ENCODE measurements around the gene CFAP99.
"Not testable (repeated sequence)": the region's sequence is repeated elsewhere in the genome, so short reads cannot be mapped to it uniquely, and the experiment has no call there.

The CFAP99 gene

DNA sequence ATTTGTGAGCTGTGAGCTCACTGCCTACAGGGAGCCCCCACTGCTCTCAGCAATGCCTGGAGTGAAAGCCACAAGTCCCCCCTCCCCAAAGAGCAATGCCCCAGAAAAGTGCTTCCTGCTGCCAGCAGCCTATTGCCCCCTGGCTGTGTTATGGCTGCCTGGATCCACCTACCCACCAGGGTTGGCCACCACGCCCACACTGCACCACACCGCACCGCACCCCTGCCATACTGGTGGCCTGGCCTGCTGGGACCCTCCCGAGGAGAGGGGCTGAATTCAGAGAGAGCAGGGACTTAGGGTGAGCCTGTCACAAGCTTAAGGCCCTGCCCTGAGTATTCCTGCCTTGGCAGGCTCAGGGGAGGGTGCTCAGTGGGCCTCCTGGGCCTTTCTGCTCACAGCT is 4.3 kb downstream of the CFAP99 start:
- H3K36me3 Mint-ChIP-seq (ENCODE audit: low read depth) = no peaks in the 10 kb centered on the region
- no peak for DNase-seq (ENCODE audit: low spot score)
- H3K4me3 Mint-ChIP-seq = no peak overlapping the region
- peaks cover 35% of the 10 kb centered on the region for H3K27me3 Mint-ChIP-seq (ENCODE audit: low read depth)
- no peaks in the 10 kb centered on the region for H3K9me3 Mint-ChIP-seq
- peaks cover 7% of the 10 kb centered on the region for H3K4me1 Mint-ChIP-seq (ENCODE audit: low read depth)
- H3K27ac Mint-ChIP-seq = no peak overlapping the region

DNA sequence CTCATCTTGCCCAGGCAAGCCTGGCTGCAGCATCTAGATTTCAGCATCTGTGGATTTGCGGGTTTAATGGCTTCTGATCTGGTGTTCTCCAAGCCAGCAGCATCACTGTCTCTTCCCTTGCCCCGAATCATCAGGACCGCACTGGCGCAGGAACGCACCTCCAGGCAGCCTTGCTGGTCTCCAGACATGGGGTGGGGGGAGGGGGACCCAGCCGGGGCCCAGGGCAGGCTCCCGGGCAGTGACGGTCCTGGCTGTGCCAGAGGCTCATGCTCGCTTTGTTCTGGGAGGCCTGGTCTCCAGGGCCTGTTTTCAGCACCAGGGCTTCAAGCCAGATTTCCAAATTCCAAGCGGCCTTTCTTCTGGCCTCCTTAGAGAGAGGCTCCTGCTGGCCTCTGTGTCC is 4.9 kb downstream of the CFAP99 start:
- no peaks in the 10 kb centered on the region for H3K36me3 Mint-ChIP-seq (ENCODE audit: low read depth)
- no peak overlapping the region for H3K4me3 Mint-ChIP-seq
- H3K27ac Mint-ChIP-seq = no peak overlapping the region
- peaks cover 7% of the 10 kb centered on the region for H3K4me1 Mint-ChIP-seq (ENCODE audit: low read depth)
- H3K27me3 Mint-ChIP-seq (ENCODE audit: low read depth) = peaks cover 36% of the 10 kb centered on the region
- DNase-seq (ENCODE audit: low spot score) = no peak
- H3K9me3 Mint-ChIP-seq = no peaks in the 10 kb centered on the region

DNA sequence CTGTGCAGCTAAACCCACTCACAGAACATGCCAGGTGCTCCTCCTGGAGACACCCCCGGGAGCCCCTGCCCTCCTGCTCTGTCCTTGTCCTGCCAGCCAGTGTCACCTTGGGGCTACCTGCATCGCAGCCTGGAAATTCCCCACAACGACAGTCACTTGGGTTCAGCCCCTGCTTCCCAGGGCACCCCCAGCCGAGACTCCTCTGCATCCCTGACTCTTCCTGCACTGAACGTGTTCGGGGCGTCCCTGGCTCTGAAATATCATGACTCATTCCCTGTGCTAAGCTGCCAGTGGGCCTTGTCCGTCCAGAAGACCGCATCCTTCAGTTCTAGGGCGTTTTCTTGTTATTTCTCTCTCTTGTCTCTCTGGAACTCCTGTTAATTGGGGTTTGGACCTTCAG is 5.8 kb downstream of the CFAP99 start:
- H3K27me3 Mint-ChIP-seq (ENCODE audit: low read depth) = peaks cover 32% of the 10 kb centered on the region
- no peak overlapping the region for H3K4me3 Mint-ChIP-seq
- H3K27ac Mint-ChIP-seq = no peak overlapping the region
- DNase-seq (ENCODE audit: low spot score) = no peak
- H3K36me3 Mint-ChIP-seq (ENCODE audit: low read depth) = no peaks in the 10 kb centered on the region
- no peaks in the 10 kb centered on the region for H3K9me3 Mint-ChIP-seq
- peaks cover 3% of the 10 kb centered on the region for H3K4me1 Mint-ChIP-seq (ENCODE audit: low read depth)

DNA sequence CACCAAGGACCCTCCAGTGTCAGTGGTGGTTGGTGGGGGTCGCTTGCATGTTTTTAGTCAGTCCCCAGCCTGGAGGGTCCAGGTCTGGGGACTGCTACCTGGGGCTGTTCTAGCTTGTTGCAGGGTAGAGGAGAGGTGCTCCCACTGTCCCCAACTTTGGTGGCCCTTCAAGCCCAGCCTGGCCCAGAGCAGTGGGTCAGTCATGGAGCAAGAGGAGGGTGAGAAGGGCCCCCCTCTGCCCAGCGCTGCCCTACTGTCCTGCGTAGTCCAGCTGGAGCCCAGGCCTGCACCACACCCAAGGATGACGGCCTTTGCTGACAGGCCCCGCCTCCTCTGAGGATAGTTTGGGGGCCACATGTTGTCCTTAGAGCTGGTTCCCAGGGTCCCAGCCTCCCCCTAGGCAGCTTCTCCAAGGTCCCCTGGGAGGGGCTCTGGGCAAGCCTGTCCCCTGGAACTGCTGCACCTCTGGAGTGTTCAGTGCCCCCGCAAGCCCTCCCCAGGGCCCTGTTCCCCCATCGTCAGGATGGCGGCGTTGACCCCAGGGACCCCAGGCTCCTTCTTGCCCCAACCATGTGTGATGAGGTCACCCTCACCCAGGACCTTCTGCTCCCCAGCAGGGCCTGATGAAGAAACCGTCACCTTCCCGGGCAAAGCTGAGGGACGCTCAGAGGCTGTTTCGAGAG is 6.8 kb downstream of the CFAP99 start:
- no peaks in the 10 kb centered on the region for H3K4me1 Mint-ChIP-seq (ENCODE audit: low read depth)
- H3K27me3 Mint-ChIP-seq (ENCODE audit: low read depth) = peaks cover 22% of the 10 kb centered on the region
- no peak overlapping the region for H3K4me3 Mint-ChIP-seq
- no peak overlapping the region for H3K27ac Mint-ChIP-seq
- DNase-seq (ENCODE audit: low spot score) = no peak
- no peaks in the 10 kb centered on the region for H3K9me3 Mint-ChIP-seq
- no peaks in the 10 kb centered on the region for H3K36me3 Mint-ChIP-seq (ENCODE audit: low read depth)

DNA sequence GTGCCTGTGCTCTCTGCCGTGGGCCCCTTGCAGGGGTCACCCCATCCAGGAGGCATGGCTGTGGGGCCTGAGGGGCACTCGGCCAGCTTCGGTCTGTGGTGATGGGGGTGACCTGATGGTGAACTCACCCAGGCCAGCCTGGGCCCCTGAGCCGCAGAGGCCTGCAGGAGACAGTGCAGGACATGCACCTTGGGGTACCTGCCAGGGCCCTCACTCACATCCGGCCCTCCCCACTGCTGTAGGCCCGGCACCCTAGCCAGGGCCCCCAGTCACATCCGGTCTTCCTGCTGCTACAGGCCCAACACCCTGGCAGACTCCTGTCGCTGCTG is 7.3 kb downstream of the CFAP99 start:
- H3K36me3 Mint-ChIP-seq (ENCODE audit: low read depth) = no peaks in the 10 kb centered on the region
- no peaks in the 10 kb centered on the region for H3K4me1 Mint-ChIP-seq (ENCODE audit: low read depth)
- no peak overlapping the region for H3K4me3 Mint-ChIP-seq
- H3K9me3 Mint-ChIP-seq = no peaks in the 10 kb centered on the region
- H3K27ac Mint-ChIP-seq = no peak overlapping the region
- peaks cover 17% of the 10 kb centered on the region for H3K27me3 Mint-ChIP-seq (ENCODE audit: low read depth)
- no peak for DNase-seq (ENCODE audit: low spot score)

DNA sequence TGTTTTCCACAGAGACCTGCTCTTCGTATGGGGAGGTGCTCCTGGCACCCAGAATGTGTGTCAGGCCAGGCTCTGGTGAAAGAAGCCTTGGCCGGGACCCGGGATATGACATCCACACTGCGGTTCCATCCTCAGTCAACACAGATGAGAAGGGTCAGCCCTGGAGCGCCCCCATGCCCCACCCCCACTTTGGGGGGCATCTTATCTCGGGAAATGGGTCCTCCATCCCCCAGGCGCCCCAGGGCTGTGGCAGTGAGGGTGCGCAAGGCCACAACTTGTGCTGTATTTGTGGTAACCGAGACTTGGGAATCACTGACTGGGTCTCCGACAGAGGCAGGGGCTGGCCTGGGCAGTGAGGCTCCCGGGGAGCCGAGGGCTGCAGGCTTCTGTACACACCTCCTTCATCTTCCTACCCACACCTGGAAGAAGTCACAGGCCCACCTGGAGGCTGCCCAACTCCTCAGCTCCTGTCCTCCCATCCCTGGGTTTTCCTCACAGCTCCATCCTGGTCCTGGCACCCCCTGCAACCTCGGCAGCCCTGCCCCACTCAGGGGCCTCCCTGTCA is 8.0 kb downstream of the CFAP99 start:
- Mint-ChIP-seq H3K27me3 (ENCODE audit: low read depth) (peaks cover 10% of the 10 kb centered on the region), H3K36me3 (ENCODE audit: low read depth) (no peaks in the 10 kb centered on the region), H3K27ac (no peak overlapping the region), H3K4me1 (ENCODE audit: low read depth) (no peaks in the 10 kb centered on the region), H3K4me3 (no peak overlapping the region), H3K9me3 (no peaks in the 10 kb centered on the region)
- DNase-seq (ENCODE audit: low spot score) = no peak

DNA sequence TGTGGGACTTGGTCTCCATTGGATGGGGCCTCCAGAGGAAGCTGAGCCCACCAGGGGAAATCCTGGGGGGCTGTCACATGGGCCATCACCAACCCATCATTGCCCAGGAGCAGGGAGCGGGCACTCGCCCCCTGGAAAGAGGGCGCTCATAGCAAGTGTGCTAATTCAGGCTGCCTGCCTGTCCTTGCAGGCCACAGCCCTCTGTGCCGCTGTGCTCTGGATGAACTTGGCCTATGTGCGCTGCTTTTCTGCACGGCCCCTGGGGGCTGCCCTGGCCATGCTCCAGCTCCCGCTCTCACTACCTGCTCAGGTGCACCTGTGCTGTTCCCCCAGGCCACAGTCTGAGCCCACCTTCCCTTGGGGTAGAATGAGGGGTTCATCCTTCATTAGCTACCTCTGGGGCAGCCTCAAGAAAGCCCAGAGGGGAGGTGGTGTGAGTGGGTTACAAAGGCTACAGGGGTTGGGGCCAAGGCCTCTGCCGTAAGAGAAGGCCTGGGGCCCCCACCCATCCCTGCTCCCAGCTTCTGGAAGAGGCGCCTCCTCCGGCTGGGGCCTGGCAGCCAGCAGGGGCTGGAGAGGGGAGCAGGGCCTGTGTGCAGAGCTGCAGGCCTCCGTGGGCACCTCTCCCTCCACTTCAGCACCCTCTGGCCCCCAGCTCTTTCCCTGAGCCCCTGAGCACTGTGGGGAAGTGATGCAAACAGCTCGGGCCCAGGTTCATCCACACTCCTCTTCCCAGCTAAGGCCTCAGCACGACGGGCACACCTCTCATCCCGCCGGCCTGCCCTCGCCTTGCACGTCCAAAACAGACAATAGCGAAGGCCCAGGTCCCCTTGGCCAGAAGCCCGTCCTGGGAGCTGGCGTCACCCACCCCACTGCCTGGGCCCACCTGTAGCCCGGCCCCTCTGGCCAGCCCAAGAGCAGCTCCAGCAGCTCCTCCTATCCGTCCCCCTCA is 8.9 kb downstream of the CFAP99 start:
- no peak overlapping the region for H3K27ac Mint-ChIP-seq
- no peaks in the 10 kb centered on the region for H3K9me3 Mint-ChIP-seq
- H3K4me1 Mint-ChIP-seq (ENCODE audit: low read depth) = no peaks in the 10 kb centered on the region

DNA sequence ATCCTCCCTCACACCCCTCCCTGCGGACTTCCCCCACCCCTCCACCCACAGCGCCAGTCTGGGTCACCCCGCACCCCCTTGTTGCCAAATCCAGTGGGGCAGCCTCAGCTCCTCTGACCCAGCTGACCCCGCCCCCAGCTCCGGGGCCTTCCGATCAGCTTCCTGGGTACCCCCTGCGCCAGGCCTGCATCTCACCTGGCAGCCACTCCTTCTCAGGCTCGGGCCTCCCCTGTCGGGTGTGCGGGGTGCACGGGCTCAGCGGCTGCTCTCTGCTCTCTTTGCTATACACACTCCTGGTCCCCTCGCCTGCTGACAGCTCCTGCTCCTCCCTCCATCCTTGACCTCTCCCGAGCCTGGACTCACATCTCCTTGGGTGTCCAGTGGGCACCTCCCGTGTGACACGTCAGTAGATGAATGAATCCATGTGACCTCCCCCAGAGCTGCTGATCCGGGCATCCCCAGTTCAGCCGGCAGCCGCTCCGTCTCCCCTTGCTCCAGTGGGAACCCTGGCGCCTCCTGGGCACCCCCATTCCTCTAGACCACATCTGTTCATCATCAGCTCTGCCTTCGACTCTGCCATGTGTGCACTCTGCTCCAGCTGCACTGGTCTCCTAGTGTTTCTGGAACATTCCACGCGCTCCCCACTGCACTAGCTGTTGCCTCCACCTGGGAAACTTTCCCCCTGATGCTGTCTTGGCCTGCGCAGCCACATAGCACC is 9.9 kb downstream of the CFAP99 start:
- H3K36me3 Mint-ChIP-seq (ENCODE audit: low read depth) = no peaks in the 10 kb centered on the region
- peaks cover 3% of the 10 kb centered on the region for H3K27me3 Mint-ChIP-seq (ENCODE audit: low read depth)
- H3K4me1 Mint-ChIP-seq (ENCODE audit: low read depth) = no peaks in the 10 kb centered on the region
- no peak for DNase-seq (ENCODE audit: low spot score)
- no peak overlapping the region for H3K27ac Mint-ChIP-seq
- no peaks in the 10 kb centered on the region for H3K9me3 Mint-ChIP-seq
- no peak overlapping the region for H3K4me3 Mint-ChIP-seq

More for the DNA sequence above, 8.9 kb downstream of the CFAP99 start:
- H3K27me3 Mint-ChIP-seq (ENCODE audit: low read depth) = peaks cover 3% of the 10 kb centered on the region
- H3K4me3 Mint-ChIP-seq = no peak overlapping the region
- DNase-seq (ENCODE audit: low spot score) = no peak
- H3K36me3 Mint-ChIP-seq (ENCODE audit: low read depth) = no peaks in the 10 kb centered on the region

DNA sequence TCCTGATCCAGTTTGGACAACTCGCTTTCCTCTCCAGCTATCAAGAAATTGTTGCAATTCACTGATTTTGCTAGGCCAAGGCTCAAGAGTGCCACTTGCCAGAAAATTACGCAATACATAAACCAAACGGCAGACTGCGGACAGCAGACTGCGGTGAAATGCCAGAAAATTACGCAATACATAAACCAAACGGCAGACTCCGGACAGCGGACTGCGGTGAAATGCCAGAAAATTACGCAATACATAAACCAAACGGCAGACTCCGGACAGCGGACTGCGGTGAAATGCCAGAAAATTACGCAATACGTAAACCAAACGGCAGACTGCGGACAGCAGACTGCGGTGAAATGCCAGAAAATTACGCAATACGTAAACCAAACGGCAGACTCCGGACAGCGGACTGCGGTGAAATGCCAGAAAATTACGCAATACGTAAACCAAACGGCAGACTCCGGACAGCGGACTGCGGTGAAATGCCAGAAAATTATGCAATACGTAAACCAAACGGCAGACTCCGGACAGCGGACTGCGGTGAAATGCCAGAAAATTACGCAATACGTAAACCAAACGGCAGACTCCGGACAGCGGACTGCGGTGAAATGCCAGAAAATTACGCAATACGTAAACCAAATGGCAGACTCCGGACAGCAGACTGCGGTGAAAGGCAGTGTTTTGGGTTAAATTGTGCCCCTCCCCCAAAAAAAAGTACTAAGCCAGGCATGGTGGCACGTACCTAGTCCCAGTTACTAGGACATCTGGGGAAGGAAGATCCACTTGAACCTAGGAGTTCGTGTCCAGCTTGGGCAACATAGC is 11.4 kb downstream of the CFAP99 start:
- not testable (repeated sequence) for H3K27ac Mint-ChIP-seq; H3K4me1 Mint-ChIP-seq (ENCODE audit: low read depth); H3K4me3 Mint-ChIP-seq

DNA sequence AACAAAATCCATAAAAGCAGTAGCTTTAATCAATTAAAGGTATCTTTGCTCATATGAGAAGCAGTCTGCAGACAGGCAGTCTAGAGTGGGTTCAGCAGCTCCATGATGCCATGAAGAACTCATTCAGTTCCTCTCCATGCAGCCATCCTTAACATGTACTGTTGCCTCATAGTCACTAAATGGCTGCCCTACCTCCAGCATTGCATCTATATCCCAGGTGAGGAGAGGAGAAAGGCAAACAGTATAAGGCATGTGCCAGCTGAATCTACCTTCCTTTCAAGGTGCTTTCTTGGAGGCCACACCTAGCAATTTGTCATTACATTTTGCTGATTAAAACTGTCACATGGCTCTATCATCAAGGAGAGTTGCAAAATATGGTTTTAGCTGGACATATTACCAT is 13.2 kb downstream of the CFAP99 start:
- H3K27ac Mint-ChIP-seq = no peak overlapping the region
- no peaks in the 10 kb centered on the region for H3K4me1 Mint-ChIP-seq (ENCODE audit: low read depth)
- peaks cover 3% of the 10 kb centered on the region for H3K27me3 Mint-ChIP-seq (ENCODE audit: low read depth)
- H3K9me3 Mint-ChIP-seq = no peaks in the 10 kb centered on the region
- no peak for DNase-seq (ENCODE audit: low spot score)
- H3K36me3 Mint-ChIP-seq (ENCODE audit: low read depth) = no peaks in the 10 kb centered on the region
- no peak overlapping the region for H3K4me3 Mint-ChIP-seq

More for the DNA sequence above, 11.4 kb downstream of the CFAP99 start:
- not testable (repeated sequence) for DNase-seq (ENCODE audit: low spot score); H3K36me3 Mint-ChIP-seq (ENCODE audit: low read depth); H3K27me3 Mint-ChIP-seq (ENCODE audit: low read depth); H3K9me3 Mint-ChIP-seq

DNA sequence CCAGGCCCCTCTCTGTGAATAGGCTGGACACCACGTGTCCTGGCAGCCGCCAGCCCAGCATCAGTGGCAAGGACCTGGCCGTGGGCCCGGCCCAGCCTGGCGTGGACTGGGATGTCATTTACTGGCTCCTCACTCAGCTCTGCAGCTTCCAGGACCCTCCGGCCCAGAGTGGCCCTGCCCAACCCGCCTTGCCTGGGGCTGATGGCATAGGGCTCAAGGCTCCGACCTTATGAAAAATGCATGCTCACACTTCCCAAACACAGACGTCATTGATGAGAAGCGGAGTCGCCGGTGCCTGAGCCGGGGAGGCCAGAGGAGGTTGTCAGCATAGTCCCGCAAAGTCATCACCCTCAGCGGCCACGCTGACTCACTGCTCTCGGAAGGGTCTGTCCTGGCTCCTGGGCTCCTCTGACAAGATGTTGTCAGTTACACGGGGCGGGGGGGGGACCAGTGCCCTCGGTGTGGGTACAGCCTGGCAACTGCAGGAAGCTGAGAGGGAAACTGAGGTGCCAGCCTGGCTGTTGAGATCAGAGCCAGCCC is 14.3 kb downstream of the CFAP99 start:
- Mint-ChIP-seq H3K27me3 (ENCODE audit: low read depth) (peaks cover 3% of the 10 kb centered on the region), H3K27ac (no peak overlapping the region)

DNA sequence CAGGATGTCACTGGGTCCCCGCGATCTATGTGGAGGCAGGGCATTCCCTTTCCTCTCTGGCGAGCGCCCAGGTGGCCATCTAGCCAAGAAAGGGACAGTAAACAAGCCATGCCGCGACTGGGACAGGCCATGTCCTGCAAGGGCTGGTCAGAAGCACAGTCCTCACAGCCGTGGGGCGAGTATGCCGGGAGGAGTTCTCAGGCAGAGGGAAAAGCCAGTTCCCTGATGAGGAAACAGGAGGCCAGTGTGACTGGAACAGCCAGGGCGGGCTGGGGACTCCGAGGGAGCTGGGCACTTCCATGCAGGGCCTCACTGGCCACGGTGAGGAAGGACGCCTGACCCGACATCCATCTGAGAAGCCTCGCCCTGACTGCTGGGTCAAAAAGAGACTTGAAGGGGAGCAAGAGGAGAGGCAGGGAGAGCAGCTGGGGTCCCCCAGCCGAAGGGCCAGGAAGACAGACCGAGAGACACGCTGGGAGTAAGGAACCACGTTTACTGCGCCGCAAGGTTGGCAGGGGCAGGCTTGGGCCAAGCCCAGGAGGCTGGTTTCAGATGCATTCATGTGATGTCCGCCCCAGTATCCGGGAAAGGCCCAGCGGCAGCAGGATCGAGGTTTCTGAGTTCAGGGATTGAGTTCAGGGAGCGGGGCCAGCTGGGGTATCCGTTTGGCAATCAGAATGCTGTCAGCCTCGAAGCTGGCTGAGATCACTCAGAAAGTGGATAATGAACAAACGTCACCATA is 15.0 kb downstream of the CFAP99 start:
- H3K36me3 Mint-ChIP-seq (ENCODE audit: low read depth) = no peaks in the 10 kb centered on the region
- no peak overlapping the region for H3K4me3 Mint-ChIP-seq
- no peaks in the 10 kb centered on the region for H3K4me1 Mint-ChIP-seq (ENCODE audit: low read depth)
- H3K27ac Mint-ChIP-seq = no peak overlapping the region
- no peaks in the 10 kb centered on the region for H3K9me3 Mint-ChIP-seq
- H3K27me3 Mint-ChIP-seq (ENCODE audit: low read depth) = peaks cover 2% of the 10 kb centered on the region
- no peak for DNase-seq (ENCODE audit: low spot score)

More for the DNA sequence above, 14.3 kb downstream of the CFAP99 start:
- H3K4me1 Mint-ChIP-seq (ENCODE audit: low read depth) = no peaks in the 10 kb centered on the region
- H3K9me3 Mint-ChIP-seq = no peaks in the 10 kb centered on the region
- no peak overlapping the region for H3K4me3 Mint-ChIP-seq
- no peaks in the 10 kb centered on the region for H3K36me3 Mint-ChIP-seq (ENCODE audit: low read depth)
- no peak for DNase-seq (ENCODE audit: low spot score)
